GM23338 (cell line): ENCODE measurements around the gene CHN2. TPM values are rescaled to one million over a fixed set of nuclear protein-coding genes. Genes with fewer than 3 reads are reported as not detected.

ENCODE experiments used
- ATAC-seq: fragments of 200-7000 bp; cut with Tn5 transposase; 3 replicates; pipeline ENCODE4 v1.9.1; 2020
- DNase-seq: peaks from one replicate; pipeline ENCODE4 v3.0.0-alpha.2; 2015; ENCODE audit warnings: low spot score
- H2AFZ ChIP-seq: fragments of 200-600 bp; sonication (generic); 2 replicates; pipeline ENCODE4 v1.8.0; 2016; ENCODE audit warnings: antibody characterized with exemption, mild to moderate bottlenecking, moderate library complexity
- H3F3A ChIP-seq: fragments of 200-600 bp; sonication (generic); replicated peaks from 2 replicates; pipeline ENCODE4 v1.8.0; 2017; ENCODE audit warnings: antibody characterized with exemption, mixed run types, low read depth
- H3K27ac ChIP-seq: fragments of 200-600 bp; sonication (generic); 2 replicates; pipeline ENCODE4 v1.6.1; 2016; ENCODE audit warnings: low read depth
- H3K27me3 ChIP-seq: fragments of 200-600 bp; sonication (generic); 2 replicates; pipeline ENCODE4 v1.8.0; 2016; ENCODE audit warnings: mild to moderate bottlenecking, mixed run types, moderate library complexity; ENCODE audit not compliant: insufficient read depth
- H3K36me3 ChIP-seq: fragments of 200-600 bp; sonication (generic); 2 replicates; pipeline ENCODE4 v1.8.0; 2016; ENCODE audit warnings: mild to moderate bottlenecking; ENCODE audit not compliant: insufficient read depth
- H3K4me1 ChIP-seq: fragments of 200-600 bp; sonication (generic); 2 replicates; pipeline ENCODE4 v1.8.0; 2016; ENCODE audit warnings: mild to moderate bottlenecking, moderate library complexity; ENCODE audit not compliant: insufficient read depth
- H3K4me2 ChIP-seq: fragments of 200-600 bp; sonication (generic); 2 replicates; pipeline ENCODE4 v1.7.1; 2017; ENCODE audit warnings: mixed run types
- H3K4me3 ChIP-seq: fragments of 200-600 bp; sonication (generic); 2 replicates; pipeline ENCODE4 v1.6.1; 2016; ENCODE audit warnings: mixed run types
- H3K79me2 ChIP-seq: fragments of 200-600 bp; sonication (generic); replicated peaks from 2 replicates; pipeline ENCODE4 v1.8.0; 2017; ENCODE audit warnings: mild to moderate bottlenecking; ENCODE audit not compliant: insufficient read depth
- H3K9me2 ChIP-seq: fragments of 200-600 bp; sonication (generic); 2 replicates; pipeline ENCODE4 v1.8.0; 2017; ENCODE audit not compliant: insufficient read depth
- H4K20me1 ChIP-seq: fragments of 200-600 bp; sonication (generic); replicated peaks from 2 replicates; pipeline ENCODE4 v1.8.0; 2017; ENCODE audit warnings: mild to moderate bottlenecking; ENCODE audit not compliant: insufficient read depth
- H3K27ac Mint-ChIP-seq: 2 replicates; pipeline ENCODE4 v1.8.0; 2020; ENCODE audit warnings: inconsistent platforms, mild to moderate bottlenecking, moderate library complexity, mixed read lengths
- H3K27me3 Mint-ChIP-seq: 3 replicates; pipeline ENCODE4 v1.8.0; 2022; ENCODE audit warnings: low read depth, mild to moderate bottlenecking, moderate library complexity, mixed read lengths, inconsistent platforms; ENCODE audit not compliant: insufficient read depth, poor library complexity
- H3K36me3 Mint-ChIP-seq: 3 replicates; pipeline ENCODE4 v1.8.0; 2021; ENCODE audit warnings: low read depth, mild to moderate bottlenecking, inconsistent platforms, moderate library complexity, mixed read lengths
- H3K4me1 Mint-ChIP-seq: 3 replicates; pipeline ENCODE4 v1.8.0; 2020; ENCODE audit warnings: mild to moderate bottlenecking, inconsistent platforms, mixed read lengths
- H3K4me3 Mint-ChIP-seq: 3 replicates; pipeline ENCODE4 v1.8.0; 2021; ENCODE audit warnings: moderate library complexity, mild to moderate bottlenecking, inconsistent platforms, mixed read lengths
- H3K9me3 Mint-ChIP-seq: 3 replicates; pipeline ENCODE4 v1.8.0; 2020; ENCODE audit warnings: moderate library complexity, mild to moderate bottlenecking, inconsistent platforms, mixed read lengths
- CREB1 ChIP-seq: fragments of 250-450 bp; sonication (Bioruptor Pico); IDR thresholded peaks from 2 replicates; pipeline ENCODE4 v1.5.0; 2020; ENCODE audit warnings: low read depth, mild to moderate bottlenecking, moderate library complexity
- CTCF ChIP-seq, 2 experiments: fragments of 200-600 bp in 1 of 2; sonication (generic) in 1 of 2; conservative IDR thresholded peaks; 2 replicates each; pipeline versions ENCODE4 v1.5.1 to v1.6.1; 2016 to 2017; ENCODE audit warnings: antibody characterized with exemption in 2 of 2, low read depth in 2 of 2, mild to moderate bottlenecking in 2 of 2, moderate library complexity in 1 of 2
- ETS1 ChIP-seq: IDR thresholded peaks from 2 replicates; pipeline ENCODE4 v1.6.1; 2016; ENCODE audit warnings: antibody characterized with exemption
- EZH2 ChIP-seq: fragments of 200-600 bp; sonication (generic); IDR thresholded peaks from one replicate; pipeline ENCODE4 v1.8.0; 2017; ENCODE audit warnings: antibody characterized with exemption, mild to moderate bottlenecking, low read depth; ENCODE audit not compliant: unreplicated experiment
- EZH2phosphoT487 ChIP-seq: fragments of 200-600 bp; sonication (generic); IDR thresholded peaks from one replicate; pipeline ENCODE4 v1.8.1; 2018; ENCODE audit warnings: antibody characterized with exemption; ENCODE audit not compliant: unreplicated experiment
- JUNB ChIP-seq: IDR thresholded peaks from one replicate; pipeline ENCODE4 v1.6.1; 2016; ENCODE audit warnings: antibody characterized with exemption; ENCODE audit not compliant: unreplicated experiment
- NANOG ChIP-seq: IDR thresholded peaks from 2 replicates; pipeline ENCODE4 v1.6.1; 2016; ENCODE audit warnings: antibody characterized with exemption, borderline replicate concordance
- POLR2AphosphoS5 ChIP-seq: IDR thresholded peaks from 2 replicates; pipeline ENCODE4 v1.6.1; 2016; ENCODE audit warnings: antibody characterized with exemption, low read depth
- REST ChIP-seq: IDR thresholded peaks from one replicate; pipeline ENCODE4 v1.6.1; 2018; ENCODE audit warnings: antibody characterized with exemption; ENCODE audit not compliant: unreplicated experiment
- STAT1 ChIP-seq: IDR thresholded peaks from one replicate; pipeline ENCODE4 v1.6.1; 2016; ENCODE audit warnings: antibody characterized with exemption; ENCODE audit not compliant: unreplicated experiment
- ZNF114 ChIP-seq: fragments of 250-450 bp; sonication (Bioruptor Pico); IDR thresholded peaks from 2 replicates; pipeline ENCODE4 v1.5.0; 2020; ENCODE audit warnings: mild to moderate bottlenecking, moderate library complexity
- ZNF331 ChIP-seq: fragments of 250-450 bp; sonication (Bioruptor Pico); IDR thresholded peaks from 2 replicates; pipeline ENCODE4 v1.5.0; 2020; ENCODE audit warnings: low read depth, mild to moderate bottlenecking, moderate library complexity
- polyA plus RNA-seq: library from polyadenylated mRNA; unstranded; fragments of >200 nt; fragmentation: Nextera tagmentation; extraction: Ambion mirVana; gene quantifications from 2 replicates; pipeline ENCODE4 v1.2.1, GENCODE V29; 2016
- total RNA-seq: library from RNA; depleted of rRNA; stranded (reverse); fragments of >200 nt; shearing (Covaris generic); gene quantifications from 2 replicates; pipeline ENCODE4 v1.2.3, GENCODE V29; 2014
- TF ChIP-seq, protein P1 (sequence below): fragments of 250-450 bp; sonication (Bioruptor Pico); IDR thresholded peaks from 2 replicates; pipeline ENCODE4 v1.5.0; 2020; ENCODE audit warnings: mild to moderate bottlenecking, moderate library complexity

Gene CHN2
- total and polyA plus RNA-seq, 2 experiments from 2014 or later: 6.1 to 7.5 TPM

GRCh38 chr7:29196971-29197595 is 2.5 kb downstream of the CHN2 start (continued):
- TF ChIP-seq EZH2 (no peak), NANOG (no peak), JUNB (no peak)

- no peak for TF ChIP-seq EZH2phosphoT487
- TF ChIP-seq EZH2: no peak
- no peak for TF ChIP-seq CREB1 (CRISPR knock-in tag)
- no peak for TF ChIP-seq ZNF114 (CRISPR knock-in tag)
- no peak for TF ChIP-seq NANOG
- TF ChIP-seq POLR2AphosphoS5: no peak
- no peak for TF ChIP-seq STAT1
- TF ChIP-seq, protein P1, sequence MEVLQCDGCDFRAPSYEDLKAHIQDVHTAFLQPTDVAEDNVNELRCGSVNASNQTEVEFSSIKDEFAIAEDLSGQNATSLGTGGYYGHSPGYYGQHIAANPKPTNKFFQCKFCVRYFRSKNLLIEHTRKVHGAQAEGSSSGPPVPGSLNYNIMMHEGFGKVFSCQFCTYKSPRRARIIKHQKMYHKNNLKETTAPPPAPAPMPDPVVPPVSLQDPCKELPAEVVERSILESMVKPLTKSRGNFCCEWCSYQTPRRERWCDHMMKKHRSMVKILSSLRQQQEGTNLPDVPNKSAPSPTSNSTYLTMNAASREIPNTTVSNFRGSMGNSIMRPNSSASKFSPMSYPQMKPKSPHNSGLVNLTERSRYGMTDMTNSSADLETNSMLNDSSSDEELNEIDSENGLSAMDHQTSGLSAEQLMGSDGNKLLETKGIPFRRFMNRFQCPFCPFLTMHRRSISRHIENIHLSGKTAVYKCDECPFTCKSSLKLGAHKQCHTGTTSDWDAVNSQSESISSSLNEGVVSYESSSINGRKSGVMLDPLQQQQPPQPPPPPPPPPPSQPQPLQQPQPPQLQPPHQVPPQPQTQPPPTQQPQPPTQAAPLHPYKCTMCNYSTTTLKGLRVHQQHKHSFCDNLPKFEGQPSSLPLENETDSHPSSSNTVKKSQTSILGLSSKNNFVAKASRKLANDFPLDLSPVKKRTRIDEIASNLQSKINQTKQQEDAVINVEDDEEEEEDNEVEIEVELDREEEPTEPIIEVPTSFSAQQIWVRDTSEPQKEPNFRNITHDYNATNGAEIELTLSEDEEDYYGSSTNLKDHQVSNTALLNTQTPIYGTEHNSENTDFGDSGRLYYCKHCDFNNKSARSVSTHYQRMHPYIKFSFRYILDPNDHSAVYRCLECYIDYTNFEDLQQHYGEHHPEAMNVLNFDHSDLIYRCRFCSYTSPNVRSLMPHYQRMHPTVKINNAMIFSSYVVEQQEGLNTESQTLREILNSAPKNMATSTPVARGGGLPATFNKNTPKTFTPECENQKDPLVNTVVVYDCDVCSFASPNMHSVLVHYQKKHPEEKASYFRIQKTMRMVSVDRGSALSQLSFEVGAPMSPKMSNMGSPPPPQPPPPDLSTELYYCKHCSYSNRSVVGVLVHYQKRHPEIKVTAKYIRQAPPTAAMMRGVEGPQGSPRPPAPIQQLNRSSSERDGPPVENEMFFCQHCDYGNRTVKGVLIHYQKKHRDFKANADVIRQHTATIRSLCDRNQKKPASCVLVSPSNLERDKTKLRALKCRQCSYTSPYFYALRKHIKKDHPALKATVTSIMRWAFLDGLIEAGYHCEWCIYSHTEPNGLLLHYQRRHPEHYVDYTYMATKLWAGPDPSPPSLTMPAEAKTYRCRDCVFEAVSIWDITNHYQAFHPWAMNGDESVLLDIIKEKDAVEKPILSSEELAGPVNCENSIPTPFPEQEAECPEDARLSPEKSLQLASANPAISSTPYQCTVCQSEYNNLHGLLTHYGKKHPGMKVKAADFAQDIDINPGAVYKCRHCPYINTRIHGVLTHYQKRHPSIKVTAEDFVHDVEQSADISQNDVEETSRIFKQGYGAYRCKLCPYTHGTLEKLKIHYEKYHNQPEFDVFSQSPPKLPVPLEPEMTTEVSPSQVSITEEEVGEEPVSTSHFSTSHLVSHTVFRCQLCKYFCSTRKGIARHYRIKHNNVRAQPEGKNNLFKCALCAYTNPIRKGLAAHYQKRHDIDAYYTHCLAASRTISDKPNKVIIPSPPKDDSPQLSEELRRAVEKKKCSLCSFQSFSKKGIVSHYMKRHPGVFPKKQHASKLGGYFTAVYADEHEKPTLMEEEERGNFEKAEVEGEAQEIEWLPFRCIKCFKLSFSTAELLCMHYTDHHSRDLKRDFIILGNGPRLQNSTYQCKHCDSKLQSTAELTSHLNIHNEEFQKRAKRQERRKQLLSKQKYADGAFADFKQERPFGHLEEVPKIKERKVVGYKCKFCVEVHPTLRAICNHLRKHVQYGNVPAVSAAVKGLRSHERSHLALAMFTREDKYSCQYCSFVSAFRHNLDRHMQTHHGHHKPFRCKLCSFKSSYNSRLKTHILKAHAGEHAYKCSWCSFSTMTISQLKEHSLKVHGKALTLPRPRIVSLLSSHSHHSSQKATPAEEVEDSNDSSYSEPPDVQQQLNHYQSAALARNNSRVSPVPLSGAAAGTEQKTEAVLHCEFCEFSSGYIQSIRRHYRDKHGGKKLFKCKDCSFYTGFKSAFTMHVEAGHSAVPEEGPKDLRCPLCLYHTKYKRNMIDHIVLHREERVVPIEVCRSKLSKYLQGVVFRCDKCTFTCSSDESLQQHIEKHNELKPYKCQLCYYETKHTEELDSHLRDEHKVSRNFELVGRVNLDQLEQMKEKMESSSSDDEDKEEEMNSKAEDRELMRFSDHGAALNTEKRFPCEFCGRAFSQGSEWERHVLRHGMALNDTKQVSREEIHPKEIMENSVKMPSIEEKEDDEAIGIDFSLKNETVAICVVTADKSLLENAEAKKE (CRISPR knock-in tag): no peak
- TF ChIP-seq ETS1: no peak
- TF ChIP-seq JUNB: no peak
- no peak for TF ChIP-seq ZNF331 (CRISPR knock-in tag)
- TF ChIP-seq REST: no peak
- no peak for TF ChIP-seq CTCF (conservative IDR thresholded peaks at IDR 0.05; ENCODE audit: low read depth in 2 of 2)
- Mint-ChIP-seq H3K36me3 (no peaks in the 10 kb centered on the region; the same call in 2 of the 3 replicates), H3K4me3 (no peak overlapping the region), H3K9me3 (no peaks in the 10 kb centered on the region), H3K27me3 (peaks cover 39% of the 10 kb centered on the region), H3K27ac (no peak overlapping the region), H3K4me1 (peaks cover 39% of the 10 kb centered on the region)
- no peaks in the 10 kb centered on the region for H4K20me1 ChIP-seq
- H2AFZ ChIP-seq: no peak overlapping the region
- H3F3A ChIP-seq: no peaks in the 10 kb centered on the region
- H3K27ac ChIP-seq: no peak overlapping the region
- no peaks in the 10 kb centered on the region for H3K79me2 ChIP-seq
- peaks cover 30% of the 10 kb centered on the region for H3K4me1 ChIP-seq
- ATAC-seq (no peak), DNase-seq (no peak)
- no peaks in the 10 kb centered on the region for H3K9me2 ChIP-seq
- H3K4me2 ChIP-seq: no peak overlapping the region
- peaks cover 52% of the 10 kb centered on the region for H3K27me3 ChIP-seq
- H3K4me3 ChIP-seq: no peak overlapping the region
- H3K36me3 ChIP-seq: no peaks in the 10 kb centered on the region
Measured at GRCh38 chr7:29197916-29198315, 3.3 kb downstream of the CHN2 start.
